ENCODE data around the gene RAB7A. TPM values are rescaled to one million over a fixed set of nuclear protein-coding genes. Genes with fewer than 3 reads are reported as not detected.

RAB7A gene
- total and polyA plus RNA-seq, 2 of the 8 experiments (the other 6 are each of a cell fraction or from before 2014, with no cell fraction given): 179 to 195 TPM

GRCh38 chr3:128709506-128710210 is 16.3 kb upstream of the RAB7A start:
- ChIA-PET CTCF (ENCODE audit: partially characterized antibody) (interaction anchor here (0.5 to 0.9 kb wide), 4 partner anchors 10 to 385 kb away, joined by 3 to 5 read pairs (median 4); no protein-coding TSS in a partner anchor), POLR2A (ENCODE audit: partially characterized antibody) (interaction anchor here (0.9 to 1.7 kb wide), 2 partner anchors 18 to 29 kb away, joined by 4 to 5 read pairs; no protein-coding TSS in a partner anchor)
- Histone ChIP-seq H2BK12ac (ENCODE audit: low read depth, low read length) (no peak overlapping the region), H4K8ac (ENCODE audit: extremely low read depth, insufficient read depth, low read length) (no peak overlapping the region), H2AK5ac (ENCODE audit: low read depth, low read length) (no peak overlapping the region), H3K27ac (ENCODE audit: low read depth, low read length) (no peak overlapping the region), H2BK120ac (replicated peaks; ENCODE audit: low read depth, low read length) (no peak overlapping the region), H3K9ac (replicated peaks in 1 of 4; ENCODE audit: extremely low read depth in 1 of 4, low read depth in 3 of 4, low read length in 3 of 4) (no peak overlapping the region), H3K4me3 (ENCODE audit: extremely low read depth in 1 of 4, insufficient read depth in 2 of 4, low read depth in 3 of 4, low read length in 4 of 4) (no peak overlapping the region), H4K20me1 (replicated peaks in 1 of 2; ENCODE audit: control insufficient read depth in 1 of 2, insufficient read depth in 2 of 2, low read length in 2 of 2) (no peaks in the 10 kb centered on the region), H2BK15ac (ENCODE audit: low read length) (no peak overlapping the region), H3K79me1 (ENCODE audit: low read depth, low read length) (no peaks in the 10 kb centered on the region), H3K23ac (ENCODE audit: insufficient read length) (no peak overlapping the region), H3K56ac (replicated peaks; ENCODE audit: insufficient read length, low read depth, low read length) (no peak overlapping the region), H3K14ac (ENCODE audit: insufficient read length) (no peak overlapping the region), H4K91ac (replicated peaks; ENCODE audit: insufficient read length, low read length) (no peak overlapping the region), H3K36me3 (ENCODE audit: control insufficient read depth in 2 of 4, insufficient read depth in 4 of 4, low read length in 3 of 4) (no peaks in the 10 kb centered on the region), H3K4me1 (replicated peaks in 1 of 4; ENCODE audit: control insufficient read depth in 3 of 4, insufficient read depth in 4 of 4, low read length in 3 of 4) (peaks cover 0 to 13% (median 6%) of the 10 kb centered on the region in 4 experiments; a peak in 6 of 7 replicates), H3K27me3 (replicated peaks in 1 of 4; ENCODE audit: control insufficient read depth in 3 of 4, extremely low read depth in 1 of 4, insufficient read depth in 3 of 4, low read length in 3 of 4) (no peaks in the 10 kb centered on the region), H3K18ac (ENCODE audit: extremely low read depth, low read length) (no peak overlapping the region), H2BK5ac (ENCODE audit: low read depth, low read length) (no peak overlapping the region), H3K4me2 (ENCODE audit: insufficient read depth in 1 of 2, low read depth in 2 of 2, low read length in 2 of 2) (no peak overlapping the region), H3K4ac (replicated peaks; ENCODE audit: insufficient read length, low read depth, low read length) (no peak overlapping the region), H2BK20ac (ENCODE audit: low read length) (no peak overlapping the region), H2AFZ (ENCODE audit: low read length) (peak overlapping the region; percentile 60; the same call in 1 of the 2 replicates), H4K5ac (ENCODE audit: insufficient read length, low read depth, low read length) (no peak overlapping the region), H3K23me2 (ENCODE audit: low read depth, low read length) (no peaks in the 10 kb centered on the region), H3K79me2 (ENCODE audit: control insufficient read depth in 1 of 2, insufficient read depth in 2 of 2, low read length in 2 of 2) (no peaks in the 10 kb centered on the region), H3K9me3 (ENCODE audit: insufficient read depth in 2 of 2, low read depth in 1 of 2, low read length in 1 of 2) (no peaks in the 10 kb centered on the region)
- FAIRE-seq (no peak), DNase-seq (ENCODE audit: low read depth in 1 of 2, low spot score in 2 of 2) (no peak)
- TF ChIP-seq ASH2L (IDR thresholded peaks at IDR 0.05; ENCODE audit: low read length) (peak; percentile 23), BCL11A (IDR thresholded peaks at IDR 0.05; ENCODE audit: low read depth in 2 of 2, low read length in 2 of 2) (no peak)
- 82% methylated on average over 6 of the region's 10 CpGs; no CpG with 5 or more reads in 1 of the 2 experiments for WGBS, 2 experiments (ENCODE audit: extremely low coverage in 1 of 2, insufficient coverage in 1 of 2, insufficient read length in 1 of 2, insufficient replicate concordance in 2 of 2, low coverage in 1 of 2, low lambda C conversion rate in 2 of 2, missing lambda C conversion rate in 1 of 2)

All from H1 (cell line).